Activated T-helper 2 cell treated with anti-CD3 and anti-CD28 coated beads, Interferon-gamma antibody, Interleukin-2, Interleukin-4, amounts not matched to agents 10 μg/mL and 5 μg/mL and 100 μg/mL, durations not matched to agents 14 hours and 24 hours and 36 hours (primary cell): ENCODE data around the gene CHRDL1. TPM values are rescaled to one million over a fixed set of nuclear protein-coding genes. Genes with fewer than 3 reads are reported as not detected.

Source experiments
- DNase-seq: peaks from one replicate; pipeline ENCODE4 v3.0.0; 2021; ENCODE audit warnings: low spot score
- H3K27ac Mint-ChIP-seq: one replicate; pipeline ENCODE4 v1.8.0; 2021; ENCODE audit warnings: mixed read lengths
- H3K27me3 Mint-ChIP-seq: one replicate; pipeline ENCODE4 v1.8.0; 2021; ENCODE audit warnings: low read depth, mixed read lengths
- H3K36me3 Mint-ChIP-seq: one replicate; pipeline ENCODE4 v1.8.0; 2021; ENCODE audit warnings: low read depth, mixed read lengths
- H3K4me1 Mint-ChIP-seq: one replicate; pipeline ENCODE4 v1.8.0; 2021; ENCODE audit warnings: low read depth, mixed read lengths
- H3K4me3 Mint-ChIP-seq: one replicate; pipeline ENCODE4 v1.8.0; 2021; ENCODE audit warnings: low read depth, mild to moderate bottlenecking, moderate library complexity, mixed read lengths
- H3K9me3 Mint-ChIP-seq: one replicate; pipeline ENCODE4 v1.8.0; 2021; ENCODE audit warnings: mixed read lengths
- intact Hi-C: fragments of 100-400 bp; cut with micrococcal nuclease; formaldehyde crosslinking; loops from one replicate; pipeline ENCODE4 v1.15.1; 2023
- total RNA-seq: library from RNA; stranded (reverse); gene quantifications from 2 replicates; pipeline ENCODE4 v1.2.3, GENCODE V29; 2022

CHRDL1 gene
- total RNA-seq, 1 donor from 2014 or later, result not detected

- intact Hi-C loops, result no loop called here
- Mint-ChIP-seq H3K4me1 (no peaks in the 10 kb centered on the region), H3K27me3 (no peaks in the 10 kb centered on the region), H3K9me3 (peaks cover 6% of the 10 kb centered on the region), H3K4me3 (no peak overlapping the region), H3K36me3 (no peaks in the 10 kb centered on the region), H3K27ac (no peak overlapping the region)
- no peak for DNase-seq
Observed at GRCh38 chrX:110759785-110760184, 35.8 kb downstream of the CHRDL1 start.

- peaks cover 6% of the 10 kb centered on the region for H3K9me3 Mint-ChIP-seq
- no peak overlapping the region for H3K4me3 Mint-ChIP-seq
- intact Hi-C loops, result no loop called here
- H3K4me1 Mint-ChIP-seq, result no peaks in the 10 kb centered on the region
- DNase-seq, result no peak
- H3K36me3 Mint-ChIP-seq, result no peaks in the 10 kb centered on the region
- no peak overlapping the region for H3K27ac Mint-ChIP-seq
- H3K27me3 Mint-ChIP-seq, result no peaks in the 10 kb centered on the region
Observed at GRCh38 chrX:110758781-110759422, 36.7 kb downstream of the CHRDL1 start.

GRCh38 chrX:110755611-110756010 is 40.0 kb downstream of the CHRDL1 start:
- DNase-seq, result no peak
- Mint-ChIP-seq H3K4me1 (no peaks in the 10 kb centered on the region), H3K27me3 (no peaks in the 10 kb centered on the region), H3K36me3 (no peaks in the 10 kb centered on the region), H3K9me3 (peaks cover 6% of the 10 kb centered on the region), H3K4me3 (no peak overlapping the region), H3K27ac (no peak overlapping the region)
- intact Hi-C loops, result no loop called here

- Mint-ChIP-seq H3K27me3 (no peaks in the 10 kb centered on the region), H3K4me1 (no peaks in the 10 kb centered on the region), H3K27ac (no peak overlapping the region), H3K4me3 (no peak overlapping the region), H3K9me3 (peaks cover 6% of the 10 kb centered on the region), H3K36me3 (no peaks in the 10 kb centered on the region)
- intact Hi-C loops, result no loop called here
- DNase-seq, result no peak
Observed at GRCh38 chrX:110755061-110755460, 40.6 kb downstream of the CHRDL1 start.

GRCh38 chrX:110750526-110751189 is 45.0 kb downstream of the CHRDL1 start:
- DNase-seq, result no peak
- H3K27ac Mint-ChIP-seq, result no peak overlapping the region
- H3K4me3 Mint-ChIP-seq, result no peak overlapping the region
- H3K4me1 Mint-ChIP-seq, result no peaks in the 10 kb centered on the region
- no peaks in the 10 kb centered on the region for H3K27me3 Mint-ChIP-seq
- intact Hi-C loops, result no loop called here
- no peaks in the 10 kb centered on the region for H3K9me3 Mint-ChIP-seq
- H3K36me3 Mint-ChIP-seq, result no peaks in the 10 kb centered on the region

GRCh38 chrX:110748256-110748806 is 47.3 kb downstream of the CHRDL1 start:
- Mint-ChIP-seq H3K4me3 (no peak overlapping the region), H3K4me1 (peaks cover 4% of the 10 kb centered on the region), H3K9me3 (no peaks in the 10 kb centered on the region), H3K27me3 (no peaks in the 10 kb centered on the region), H3K36me3 (no peaks in the 10 kb centered on the region), H3K27ac (no peak overlapping the region)
- intact Hi-C loops, result no loop called here
- DNase-seq, result no peak

GRCh38 chrX:110746014-110746413 is 49.6 kb downstream of the CHRDL1 start:
- no peak for DNase-seq
- Mint-ChIP-seq H3K27me3 (no peaks in the 10 kb centered on the region), H3K36me3 (no peaks in the 10 kb centered on the region), H3K27ac (no peak overlapping the region), H3K4me3 (no peak overlapping the region), H3K9me3 (no peaks in the 10 kb centered on the region), H3K4me1 (peaks cover 4% of the 10 kb centered on the region)
- intact Hi-C loops, result no loop called here

- peaks cover 4% of the 10 kb centered on the region for H3K4me1 Mint-ChIP-seq
- H3K36me3 Mint-ChIP-seq, result no peaks in the 10 kb centered on the region
- H3K27me3 Mint-ChIP-seq, result no peaks in the 10 kb centered on the region
- H3K4me3 Mint-ChIP-seq, result no peak overlapping the region
- intact Hi-C loops, result no loop called here
- no peaks in the 10 kb centered on the region for H3K9me3 Mint-ChIP-seq
- H3K27ac Mint-ChIP-seq, result no peak overlapping the region
- DNase-seq, result no peak
Observed at GRCh38 chrX:110745288-110745687, 50.3 kb downstream of the CHRDL1 start.

- H3K27ac Mint-ChIP-seq, result no peak overlapping the region
- H3K9me3 Mint-ChIP-seq, result no peaks in the 10 kb centered on the region
- intact Hi-C loops, result no loop called here
- H3K4me3 Mint-ChIP-seq, result no peak overlapping the region
- no peaks in the 10 kb centered on the region for H3K36me3 Mint-ChIP-seq
- H3K4me1 Mint-ChIP-seq, result peaks cover 4% of the 10 kb centered on the region
- no peak for DNase-seq
- H3K27me3 Mint-ChIP-seq, result no peaks in the 10 kb centered on the region
Observed at GRCh38 chrX:110743679-110744340, 51.8 kb downstream of the CHRDL1 start.

- peaks cover 4% of the 10 kb centered on the region for H3K4me1 Mint-ChIP-seq
- H3K4me3 Mint-ChIP-seq, result no peak overlapping the region
- intact Hi-C loops, result no loop called here
- H3K27me3 Mint-ChIP-seq, result no peaks in the 10 kb centered on the region
- no peaks in the 10 kb centered on the region for H3K36me3 Mint-ChIP-seq
- H3K27ac Mint-ChIP-seq, result no peak overlapping the region
- H3K9me3 Mint-ChIP-seq, result no peaks in the 10 kb centered on the region
- DNase-seq, result no peak
Observed at GRCh38 chrX:110741213-110741796, 54.3 kb downstream of the CHRDL1 start.

GRCh38 chrX:110734894-110735541 is 60.6 kb downstream of the CHRDL1 start:
- H3K4me1 Mint-ChIP-seq, result no peaks in the 10 kb centered on the region
- DNase-seq, result no peak
- no peaks in the 10 kb centered on the region for H3K27me3 Mint-ChIP-seq
- no peak overlapping the region for H3K4me3 Mint-ChIP-seq
- no peak overlapping the region for H3K27ac Mint-ChIP-seq
- H3K9me3 Mint-ChIP-seq, result no peaks in the 10 kb centered on the region
- intact Hi-C loops, result no loop called here
- H3K36me3 Mint-ChIP-seq, result no peaks in the 10 kb centered on the region

- intact Hi-C loops, result no loop called here
- H3K36me3 Mint-ChIP-seq, result no peaks in the 10 kb centered on the region
Observed at GRCh38 chrX:110734271-110734670, 61.3 kb downstream of the CHRDL1 start.

More at GRCh38 chrX:110734271-110734670, 61.3 kb downstream of the CHRDL1 start:
- Mint-ChIP-seq H3K27ac (no peak overlapping the region), H3K4me3 (no peak overlapping the region), H3K27me3 (no peaks in the 10 kb centered on the region), H3K9me3 (no peaks in the 10 kb centered on the region), H3K4me1 (no peaks in the 10 kb centered on the region)
- no peak for DNase-seq
